ENCODE measurements around the gene CAND2. TPM values are rescaled to one million over a fixed set of nuclear protein-coding genes. Genes with fewer than 3 reads are reported as not detected.
A peak's percentile ranks its signal among the peaks of the same experiment; 100 is the strongest.
"Not testable (repeated sequence)": the region's sequence is repeated elsewhere in the genome, so short reads cannot be mapped to it uniquely, and the experiment has no call there.

Gene CAND2
- polyA plus RNA-seq, 4 donors, result 0.27 to 1.5 (median 1.3) TPM; not detected in 1

GRCh38 chr3:12840591-12841148 is 44.2 kb downstream of the CAND2 start:
- FAIRE-seq (no peak), DNase-seq (peak in 1 of 2 donors; percentile 19)
- Histone ChIP-seq H3K4me1 (ENCODE audit: control insufficient read depth in 3 of 3, insufficient read depth in 2 of 3, low read depth in 1 of 3, low read length in 2 of 3) (peaks cover 0 to 6% (median 0%) of the 10 kb centered on the region in 3 donors), H3K27ac (ENCODE audit: low read depth in 1 of 3, low read length in 2 of 3) (peak overlapping the region; percentile 82 to 92 (median 87)), H3K4me3 (ENCODE audit: low read depth in 1 of 3, low read length in 3 of 3) (peak overlapping the region; percentile 81 to 99 (median 82)), H3K36me3 (ENCODE audit: control insufficient read depth in 3 of 3, insufficient read depth in 2 of 3, low read depth in 1 of 3, low read length in 3 of 3) (peaks cover 13 to 33% (median 17%) of the 10 kb centered on the region in 3 donors), H3K9me3 (ENCODE audit: control insufficient read depth in 2 of 2, insufficient read depth in 1 of 2, low read depth in 1 of 2, low read length in 1 of 2) (no peaks in the 10 kb centered on the region), H3K27me3 (ENCODE audit: control insufficient read depth in 3 of 3, insufficient read depth in 3 of 3, low read length in 3 of 3) (no peaks in the 10 kb centered on the region)
- 1 to 4% (median 3%) methylated on average over 17 to 18 of the region's 18 CpGs for WGBS, 3 donors

DNA sequence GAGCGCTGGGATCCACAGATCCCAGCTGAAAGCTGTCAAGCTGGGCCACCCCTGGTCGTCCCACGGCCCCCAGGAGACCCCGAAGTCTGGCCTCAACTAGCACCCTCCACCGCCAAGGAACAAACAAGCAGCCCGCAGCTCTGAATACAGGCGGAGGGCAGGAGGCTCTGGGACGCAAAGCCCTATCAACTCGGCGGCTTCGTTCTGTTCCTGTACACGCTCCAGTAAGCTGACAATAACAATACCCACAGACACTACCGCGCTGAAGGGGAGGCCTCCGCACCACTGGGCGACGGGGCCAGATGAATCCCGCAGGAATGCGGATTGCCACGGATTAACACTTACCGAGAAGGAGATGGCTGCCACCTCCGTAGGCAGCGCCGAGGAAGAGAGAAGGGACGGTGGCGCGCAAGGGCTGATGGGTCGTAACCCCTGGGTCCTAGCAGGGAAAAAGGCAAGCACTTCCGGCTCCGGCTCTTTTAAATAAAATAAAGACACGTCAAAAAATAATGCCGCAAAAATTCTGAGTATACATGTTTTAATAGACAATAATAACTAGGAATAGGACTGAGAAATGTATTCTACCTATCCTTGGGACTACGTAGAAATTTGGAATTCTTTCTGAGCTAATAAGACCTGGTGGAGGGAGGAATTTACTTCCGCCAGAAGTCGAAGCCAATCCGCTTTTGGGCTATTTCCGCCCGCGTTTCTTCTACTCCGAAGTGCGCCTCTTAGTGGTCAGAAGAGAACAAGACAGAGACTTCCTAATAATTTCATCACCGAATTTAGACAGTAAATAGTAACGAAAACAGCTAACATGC is 44.9 kb downstream of the CAND2 start, which contains the start of gene RPL32:
TSS of gene RPL32 (minus strand) at position 417 of the 821 bp plus-strand sequence. CDS start 1,328 bp downstream, outside the sequence.
- H3K4me3 ChIP-seq (ENCODE audit: low read depth in 1 of 3, low read length in 3 of 3), result peak within 1 kb of the TSS; percentile 81 to 99 (median 82)
- 0% methylated on average over 43 of the region's 43 CpGs for WGBS, 3 donors
- peak within 1 kb of the TSS; percentile 82 to 92 (median 87) for H3K27ac ChIP-seq (ENCODE audit: low read depth in 1 of 3, low read length in 2 of 3)
- DNase-seq (peak; percentile 93 to 96), FAIRE-seq (no peak)
- H3K36me3 ChIP-seq (ENCODE audit: control insufficient read depth in 3 of 3, insufficient read depth in 2 of 3, low read depth in 1 of 3, low read length in 3 of 3), result peaks cover 7 to 26% (median 12%) of the 10 kb centered on the region in 3 donors
- H3K9me3 ChIP-seq (ENCODE audit: control insufficient read depth in 2 of 2, insufficient read depth in 1 of 2, low read depth in 1 of 2, low read length in 1 of 2), result no peaks in the 10 kb centered on the region
- H3K4me1 ChIP-seq (ENCODE audit: control insufficient read depth in 3 of 3, insufficient read depth in 2 of 3, low read depth in 1 of 3, low read length in 2 of 3), result peaks cover 0 to 6% (median 0%) of the 10 kb centered on the region in 3 donors
- no peaks in the 10 kb centered on the region for H3K27me3 ChIP-seq (ENCODE audit: control insufficient read depth in 3 of 3, insufficient read depth in 3 of 3, low read length in 3 of 3)

DNA sequence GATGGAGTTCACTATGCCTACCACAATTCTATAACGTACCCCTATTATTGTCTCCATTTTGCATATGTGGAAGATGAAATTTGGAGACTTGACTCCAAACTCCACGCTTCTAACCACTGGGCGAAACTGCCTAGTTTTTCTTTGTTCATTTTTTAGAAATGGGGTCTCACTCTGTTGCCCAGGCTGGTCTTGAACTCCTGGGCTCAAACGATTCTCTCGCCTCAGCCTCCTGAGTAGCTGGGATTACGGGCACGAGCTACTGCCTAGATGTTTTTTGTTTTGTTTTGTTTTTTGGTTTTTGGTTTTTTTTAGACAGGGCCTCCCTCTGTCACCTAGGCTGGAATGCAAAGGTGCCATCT is 45.5 kb downstream of the CAND2 start:
- WGBS, 3 donors, result 38 to 47% (median 43%) methylated on average over 7 of the region's 7 CpGs
- Histone ChIP-seq H3K4me3 (ENCODE audit: low read depth in 1 of 3, low read length in 3 of 3) (no peak overlapping the region), H3K36me3 (ENCODE audit: control insufficient read depth in 3 of 3, insufficient read depth in 2 of 3, low read depth in 1 of 3, low read length in 3 of 3) (peaks cover 7 to 25% (median 11%) of the 10 kb centered on the region in 3 donors), H3K4me1 (ENCODE audit: control insufficient read depth in 3 of 3, insufficient read depth in 2 of 3, low read depth in 1 of 3, low read length in 2 of 3) (peaks cover 0 to 6% (median 0%) of the 10 kb centered on the region in 3 donors), H3K27me3 (ENCODE audit: control insufficient read depth in 3 of 3, insufficient read depth in 3 of 3, low read length in 3 of 3) (no peaks in the 10 kb centered on the region), H3K27ac (ENCODE audit: low read depth in 1 of 3, low read length in 2 of 3) (peak overlapping the region in 2 of 3 donors; percentile 31 to 87), H3K9me3 (ENCODE audit: control insufficient read depth in 2 of 2, insufficient read depth in 1 of 2, low read depth in 1 of 2, low read length in 1 of 2) (peaks cover 0 to 3% of the 10 kb centered on the region in 2 donors)
- no peak for DNase-seq
- FAIRE-seq, result no peak

- no peak for DNase-seq
- FAIRE-seq, result no peak
- 94 to 96% (median 95%) methylated on average over 4 of the region's 4 CpGs for WGBS, 3 donors
- H3K27me3 ChIP-seq (ENCODE audit: control insufficient read depth in 3 of 3, insufficient read depth in 3 of 3, low read length in 3 of 3), result no peaks in the 10 kb centered on the region
- H3K9me3 ChIP-seq (ENCODE audit: control insufficient read depth in 2 of 2, insufficient read depth in 1 of 2, low read depth in 1 of 2, low read length in 1 of 2), result peaks cover 0 to 8% of the 10 kb centered on the region in 2 donors
- peaks cover 3 to 25% (median 11%) of the 10 kb centered on the region in 3 donors for H3K36me3 ChIP-seq (ENCODE audit: control insufficient read depth in 3 of 3, insufficient read depth in 2 of 3, low read depth in 1 of 3, low read length in 3 of 3)
- H3K4me1 ChIP-seq (ENCODE audit: control insufficient read depth in 3 of 3, insufficient read depth in 2 of 3, low read depth in 1 of 3, low read length in 2 of 3), result peaks cover 0 to 6% (median 0%) of the 10 kb centered on the region in 3 donors
- H3K4me3 ChIP-seq (ENCODE audit: low read depth in 1 of 3, low read length in 3 of 3), result no peak overlapping the region
- no peak overlapping the region for H3K27ac ChIP-seq (ENCODE audit: low read depth in 1 of 3, low read length in 2 of 3)
These were observed 46.0 kb downstream of the CAND2 start for GRCh38 chr3:12842469-12842868.

DNA sequence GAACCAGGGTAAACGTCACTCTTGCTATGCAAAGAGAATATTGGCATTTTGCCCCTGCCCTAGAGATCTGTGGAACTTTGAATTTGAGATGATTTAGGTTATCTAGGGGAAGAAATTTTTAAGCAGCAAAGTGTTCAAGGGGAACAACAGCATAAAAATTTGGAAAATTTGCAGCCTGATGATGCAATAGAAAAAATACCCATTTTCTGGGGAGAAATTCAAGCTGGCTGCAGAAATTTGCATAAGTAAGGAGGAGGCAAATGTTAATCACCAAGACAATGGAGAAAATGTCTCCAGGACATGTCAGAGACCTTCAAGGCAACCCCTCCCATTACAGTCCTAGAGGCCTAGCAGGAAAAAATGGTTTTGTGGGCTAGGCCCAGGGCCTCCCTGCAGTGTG is 49.3 kb downstream of the CAND2 start:
- Histone ChIP-seq H3K27me3 (ENCODE audit: control insufficient read depth in 3 of 3, insufficient read depth in 3 of 3, low read length in 3 of 3) (no peaks in the 10 kb centered on the region), H3K4me1 (ENCODE audit: control insufficient read depth in 3 of 3, insufficient read depth in 2 of 3, low read depth in 1 of 3, low read length in 2 of 3) (no peaks in the 10 kb centered on the region), H3K4me3 (ENCODE audit: low read depth in 1 of 3, low read length in 3 of 3) (no peak overlapping the region), H3K36me3 (ENCODE audit: control insufficient read depth in 3 of 3, insufficient read depth in 2 of 3, low read depth in 1 of 3, low read length in 3 of 3) (peaks cover 0 to 3% (median 0%) of the 10 kb centered on the region in 3 donors), H3K9me3 (ENCODE audit: control insufficient read depth in 2 of 2, insufficient read depth in 1 of 2, low read depth in 1 of 2, low read length in 1 of 2) (peaks cover 0 to 13% of the 10 kb centered on the region in 2 donors), H3K27ac (ENCODE audit: low read depth in 1 of 3, low read length in 2 of 3) (no peak overlapping the region)
- FAIRE-seq (no peak), DNase-seq (no peak)
- 62 to 73% (median 70%) methylated on average over 1 of the region's 1 CpG for WGBS, 3 donors

- FAIRE-seq, result no peak
These were observed 55.7 kb downstream of the CAND2 start for GRCh38 chr3:12852201-12852600.

DNA sequence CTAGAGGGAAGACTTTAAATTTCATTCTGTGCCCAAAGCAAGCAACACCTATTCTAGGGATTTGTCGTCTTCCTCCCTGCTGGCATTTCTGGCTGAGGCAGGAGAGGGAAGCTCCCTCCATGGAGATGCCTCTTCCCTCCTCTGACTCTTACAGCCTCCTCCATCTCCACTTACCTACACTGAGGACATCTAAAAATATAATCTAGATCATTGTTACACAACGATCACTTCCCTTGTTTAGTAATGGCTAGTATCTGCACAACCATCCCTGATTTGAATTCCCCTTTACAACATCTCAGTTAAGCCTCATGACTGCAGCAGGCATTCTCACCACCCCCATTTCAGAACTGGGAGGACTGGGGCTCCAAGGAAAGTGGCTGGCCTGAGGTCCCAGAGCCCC is 57.4 kb downstream of the CAND2 start:
- not testable (repeated sequence) for H3K27me3 ChIP-seq (ENCODE audit: control insufficient read depth in 3 of 3, insufficient read depth in 3 of 3, low read length in 3 of 3); H3K4me1 ChIP-seq (ENCODE audit: control insufficient read depth in 3 of 3, insufficient read depth in 2 of 3, low read depth in 1 of 3, low read length in 2 of 3); DNase-seq; H3K4me3 ChIP-seq (ENCODE audit: low read depth in 1 of 3, low read length in 3 of 3); H3K9me3 ChIP-seq (ENCODE audit: control insufficient read depth in 2 of 2, insufficient read depth in 1 of 2, low read depth in 1 of 2, low read length in 1 of 2); FAIRE-seq; H3K36me3 ChIP-seq (ENCODE audit: control insufficient read depth in 3 of 3, insufficient read depth in 2 of 3, low read depth in 1 of 3, low read length in 3 of 3); H3K27ac ChIP-seq (ENCODE audit: low read depth in 1 of 3, low read length in 2 of 3)
- WGBS, 3 donors, result 67 to 78% (median 69%) methylated on average over 2 of the region's 2 CpGs

More at GRCh38 chr3:12852201-12852600, 55.7 kb downstream of the CAND2 start:
- Histone ChIP-seq H3K9me3 (ENCODE audit: control insufficient read depth in 2 of 2, insufficient read depth in 1 of 2, low read depth in 1 of 2, low read length in 1 of 2) (peaks cover 0 to 8% of the 10 kb centered on the region in 2 donors), H3K36me3 (ENCODE audit: control insufficient read depth in 3 of 3, insufficient read depth in 2 of 3, low read depth in 1 of 3, low read length in 3 of 3) (no peaks in the 10 kb centered on the region), H3K4me1 (ENCODE audit: control insufficient read depth in 3 of 3, insufficient read depth in 2 of 3, low read depth in 1 of 3, low read length in 2 of 3) (no peaks in the 10 kb centered on the region), H3K27ac (ENCODE audit: low read depth in 1 of 3, low read length in 2 of 3) (no peak overlapping the region), H3K4me3 (ENCODE audit: low read depth in 1 of 3, low read length in 3 of 3) (no peak overlapping the region), H3K27me3 (ENCODE audit: control insufficient read depth in 3 of 3, insufficient read depth in 3 of 3, low read length in 3 of 3) (peaks cover 0 to 3% (median 0%) of the 10 kb centered on the region in 3 donors)
- 84% methylated on average over 3 of the region's 3 CpGs for WGBS, 3 donors
- DNase-seq, result no peak

- Histone ChIP-seq H3K27ac (ENCODE audit: low read depth in 1 of 3, low read length in 2 of 3) (no peak overlapping the region), H3K36me3 (ENCODE audit: control insufficient read depth in 3 of 3, insufficient read depth in 2 of 3, low read depth in 1 of 3, low read length in 3 of 3) (no peaks in the 10 kb centered on the region), H3K9me3 (ENCODE audit: control insufficient read depth in 2 of 2, insufficient read depth in 1 of 2, low read depth in 1 of 2, low read length in 1 of 2) (peaks cover 0 to 2% of the 10 kb centered on the region in 2 donors), H3K27me3 (ENCODE audit: control insufficient read depth in 3 of 3, insufficient read depth in 3 of 3, low read length in 3 of 3) (peaks cover 0 to 3% (median 0%) of the 10 kb centered on the region in 3 donors), H3K4me1 (ENCODE audit: control insufficient read depth in 3 of 3, insufficient read depth in 2 of 3, low read depth in 1 of 3, low read length in 2 of 3) (no peaks in the 10 kb centered on the region), H3K4me3 (ENCODE audit: low read depth in 1 of 3, low read length in 3 of 3) (no peak overlapping the region)
- FAIRE-seq (no peak), DNase-seq (no peak)
- 43 to 74% (median 53%) methylated on average over 4 of the region's 4 CpGs for WGBS, 3 donors
These were observed 58.1 kb downstream of the CAND2 start for GRCh38 chr3:12854565-12854964.
